ENCODE data around the gene DICER1.

DNA sequence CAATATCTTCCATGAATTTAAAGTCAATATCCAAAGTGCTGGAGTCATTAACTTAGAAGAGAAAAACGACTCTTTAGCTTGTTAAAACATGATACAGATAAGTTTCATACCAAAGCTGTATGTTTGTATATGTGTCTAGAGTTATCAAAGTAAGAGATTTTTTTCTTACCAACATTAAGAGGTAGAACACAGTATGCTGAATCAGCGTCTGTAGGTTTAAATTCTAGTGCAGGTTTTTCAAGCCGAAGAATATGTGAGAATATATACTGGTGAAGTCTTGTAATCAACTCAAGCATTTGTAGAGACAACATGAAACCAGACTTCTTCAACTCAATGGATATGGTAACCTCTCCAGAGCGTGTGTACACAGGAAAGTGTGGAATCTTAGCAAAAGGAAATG lies 49.6 kb downstream of the DICER1 start:
- TF ChIP-seq, protein P1, sequence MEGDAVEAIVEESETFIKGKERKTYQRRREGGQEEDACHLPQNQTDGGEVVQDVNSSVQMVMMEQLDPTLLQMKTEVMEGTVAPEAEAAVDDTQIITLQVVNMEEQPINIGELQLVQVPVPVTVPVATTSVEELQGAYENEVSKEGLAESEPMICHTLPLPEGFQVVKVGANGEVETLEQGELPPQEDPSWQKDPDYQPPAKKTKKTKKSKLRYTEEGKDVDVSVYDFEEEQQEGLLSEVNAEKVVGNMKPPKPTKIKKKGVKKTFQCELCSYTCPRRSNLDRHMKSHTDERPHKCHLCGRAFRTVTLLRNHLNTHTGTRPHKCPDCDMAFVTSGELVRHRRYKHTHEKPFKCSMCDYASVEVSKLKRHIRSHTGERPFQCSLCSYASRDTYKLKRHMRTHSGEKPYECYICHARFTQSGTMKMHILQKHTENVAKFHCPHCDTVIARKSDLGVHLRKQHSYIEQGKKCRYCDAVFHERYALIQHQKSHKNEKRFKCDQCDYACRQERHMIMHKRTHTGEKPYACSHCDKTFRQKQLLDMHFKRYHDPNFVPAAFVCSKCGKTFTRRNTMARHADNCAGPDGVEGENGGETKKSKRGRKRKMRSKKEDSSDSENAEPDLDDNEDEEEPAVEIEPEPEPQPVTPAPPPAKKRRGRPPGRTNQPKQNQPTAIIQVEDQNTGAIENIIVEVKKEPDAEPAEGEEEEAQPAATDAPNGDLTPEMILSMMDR (IDR thresholded peaks at IDR 0.05 in 4 of 5, conservative IDR thresholded peaks at IDR 0.05 in 1 of 5) = no peak
- TF ChIP-seq POLR2A (IDR thresholded peaks at IDR 0.05) = no peak
